ENCODE measurements around the gene MAU2. TPM values are rescaled to one million over a fixed set of nuclear protein-coding genes. Genes with fewer than 3 reads are reported as not detected.

The MAU2 gene
- total RNA-seq, 1 donor from 2014 or later: 55.2 TPM

- peak overlapping the region; percentile 15 for H3K27ac ChIP-seq
- DNase-seq (ENCODE audit: extremely low spot score in 2 of 2): no peak
- peaks cover 25% of the 10 kb centered on the region for H3K4me1 ChIP-seq
- H3K27me3 ChIP-seq: no peaks in the 10 kb centered on the region
- no peaks in the 10 kb centered on the region for H3K36me3 ChIP-seq
- no peak for TF ChIP-seq POLR2A (IDR thresholded peaks at IDR 0.05)
- TF ChIP-seq POLR2AphosphoS5 (IDR thresholded peaks at IDR 0.05; ENCODE audit: insufficient read depth in 1 of 2, low read depth in 1 of 2): no peak
- TF ChIP-seq, protein P1, sequence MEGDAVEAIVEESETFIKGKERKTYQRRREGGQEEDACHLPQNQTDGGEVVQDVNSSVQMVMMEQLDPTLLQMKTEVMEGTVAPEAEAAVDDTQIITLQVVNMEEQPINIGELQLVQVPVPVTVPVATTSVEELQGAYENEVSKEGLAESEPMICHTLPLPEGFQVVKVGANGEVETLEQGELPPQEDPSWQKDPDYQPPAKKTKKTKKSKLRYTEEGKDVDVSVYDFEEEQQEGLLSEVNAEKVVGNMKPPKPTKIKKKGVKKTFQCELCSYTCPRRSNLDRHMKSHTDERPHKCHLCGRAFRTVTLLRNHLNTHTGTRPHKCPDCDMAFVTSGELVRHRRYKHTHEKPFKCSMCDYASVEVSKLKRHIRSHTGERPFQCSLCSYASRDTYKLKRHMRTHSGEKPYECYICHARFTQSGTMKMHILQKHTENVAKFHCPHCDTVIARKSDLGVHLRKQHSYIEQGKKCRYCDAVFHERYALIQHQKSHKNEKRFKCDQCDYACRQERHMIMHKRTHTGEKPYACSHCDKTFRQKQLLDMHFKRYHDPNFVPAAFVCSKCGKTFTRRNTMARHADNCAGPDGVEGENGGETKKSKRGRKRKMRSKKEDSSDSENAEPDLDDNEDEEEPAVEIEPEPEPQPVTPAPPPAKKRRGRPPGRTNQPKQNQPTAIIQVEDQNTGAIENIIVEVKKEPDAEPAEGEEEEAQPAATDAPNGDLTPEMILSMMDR (IDR thresholded peaks at IDR 0.05): no peak
- H3K4me3 ChIP-seq: no peak overlapping the region
- intact Hi-C loops (cut with DNase I): no loop called here
- no peaks in the 10 kb centered on the region for H3K9me3 ChIP-seq
Observed at GRCh38 chr19:19381007-19381926, 60.6 kb downstream of the MAU2 start.

- Histone ChIP-seq H3K9me3 (no peaks in the 10 kb centered on the region), H3K27me3 (no peaks in the 10 kb centered on the region), H3K4me3 (no peak overlapping the region), H3K4me1 (peaks cover 34% of the 10 kb centered on the region), H3K36me3 (no peaks in the 10 kb centered on the region), H3K27ac (no peak overlapping the region)
- no peak for TF ChIP-seq POLR2A (IDR thresholded peaks at IDR 0.05)
- TF ChIP-seq, protein P1 (IDR thresholded peaks at IDR 0.05): no peak
- intact Hi-C loops (cut with DNase I): no loop called here
- no peak for DNase-seq (ENCODE audit: extremely low spot score in 2 of 2)
Observed at GRCh38 chr19:19382118-19382517, 61.5 kb downstream of the MAU2 start.

DNA sequence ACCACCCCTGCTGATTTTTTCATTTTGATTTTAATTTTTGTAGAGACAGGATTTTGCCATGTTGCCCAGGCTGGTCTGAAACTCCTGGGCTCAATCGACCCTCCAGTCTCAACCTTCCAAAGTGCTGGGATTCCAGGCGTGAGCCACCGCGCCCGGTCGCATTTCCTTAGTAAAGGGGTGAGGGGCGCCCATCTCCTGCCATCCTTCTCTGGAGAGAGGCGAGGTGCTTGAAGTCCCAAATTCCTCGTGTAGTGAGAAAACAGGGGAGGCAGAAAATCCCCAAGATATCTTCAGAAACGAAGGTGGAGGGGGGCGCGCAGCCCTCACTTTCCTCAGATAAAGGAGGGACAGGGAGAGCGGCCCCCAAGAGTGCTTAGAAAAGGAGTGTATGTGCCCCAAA is 63.9 kb downstream of the MAU2 start:
- Histone ChIP-seq H3K9me3 (no peaks in the 10 kb centered on the region), H3K27ac (peak overlapping the region; percentile 87), H3K27me3 (no peaks in the 10 kb centered on the region), H3K36me3 (no peaks in the 10 kb centered on the region), H3K4me1 (peaks cover 45% of the 10 kb centered on the region), H3K4me3 (peak overlapping the region; percentile 66 to 98)
- intact Hi-C loops (cut with DNase I): no loop called here
- TF ChIP-seq POLR2A (IDR thresholded peaks at IDR 0.05) (no peak), POLR2AphosphoS5 (IDR thresholded peaks at IDR 0.05; ENCODE audit: insufficient read depth in 1 of 2, low read depth in 1 of 2) (no peak)
- TF ChIP-seq, protein P1 (IDR thresholded peaks at IDR 0.05): no peak
- DNase-seq (ENCODE audit: extremely low spot score in 2 of 2): no peak

- H3K4me1 ChIP-seq: peaks cover 53% of the 10 kb centered on the region
- intact Hi-C loops (cut with DNase I): no loop called here
- peak; percentile 83 to 94 for TF ChIP-seq POLR2AphosphoS5 (IDR thresholded peaks at IDR 0.05; ENCODE audit: insufficient read depth in 1 of 2, low read depth in 1 of 2)
- TF ChIP-seq, protein P1 (IDR thresholded peaks at IDR 0.05): peak in 1 of 3 experiments; percentile 16
- peak in 1 of 2 donors; percentile 26 for TF ChIP-seq POLR2A (IDR thresholded peaks at IDR 0.05)
- no peaks in the 10 kb centered on the region for H3K27me3 ChIP-seq
- H3K36me3 ChIP-seq: no peaks in the 10 kb centered on the region
- DNase-seq (ENCODE audit: extremely low spot score in 2 of 2): peak; percentile 100
- H3K9me3 ChIP-seq: no peaks in the 10 kb centered on the region
- H3K27ac ChIP-seq: peak overlapping the region; percentile 87
- H3K4me3 ChIP-seq: peak overlapping the region; percentile 66 to 98
Observed at GRCh38 chr19:19385131-19385895, 64.7 kb downstream of the MAU2 start.
